Stomach smooth muscle (tissue), 2 donors: Measurements from ENCODE around the gene ARMC9.
"Not testable (repeated sequence)": the region's sequence is repeated elsewhere in the genome, so short reads cannot be mapped to it uniquely, and the experiment has no call there.

Experiments
- H3K27ac ChIP-seq: one replicate; pipeline ENCODE4 v1.7.0; 2013; ENCODE audit warnings: mild to moderate bottlenecking, low read length, inconsistent platforms
- H3K27me3 ChIP-seq, 2 donors: one replicate each; pipeline ENCODE4 v1.7.0; 2013; ENCODE audit warnings: low read length in 2 of 2; ENCODE audit not compliant: insufficient read depth in 2 of 2, control insufficient read depth in 1 of 2
- H3K36me3 ChIP-seq, 2 donors: one replicate each; pipeline ENCODE4 v1.7.0; 2013; ENCODE audit warnings: low read length in 2 of 2; ENCODE audit not compliant: control insufficient read depth in 2 of 2, insufficient read depth in 2 of 2
- H3K4me1 ChIP-seq: one replicate; pipeline ENCODE4 v1.7.0; 2013; ENCODE audit warnings: low read length; ENCODE audit not compliant: control insufficient read depth, insufficient read depth
- H3K4me3 ChIP-seq, 2 donors: one replicate each; pipeline ENCODE4 v1.7.0; 2013; ENCODE audit warnings: low read length in 2 of 2
- H3K9ac ChIP-seq, 2 donors: one replicate each; pipeline ENCODE4 v1.7.0; 2013; ENCODE audit warnings: low read length in 2 of 2, mild to moderate bottlenecking in 1 of 2
- H3K9me3 ChIP-seq, 2 donors: one replicate each; pipeline ENCODE4 v1.7.0; 2013; ENCODE audit warnings: low read length in 2 of 2; ENCODE audit not compliant: control insufficient read depth in 2 of 2
- donor health status: healthy.
- donor health status: Pancreatic carcinoma.

ARMC9 gene

DNA sequence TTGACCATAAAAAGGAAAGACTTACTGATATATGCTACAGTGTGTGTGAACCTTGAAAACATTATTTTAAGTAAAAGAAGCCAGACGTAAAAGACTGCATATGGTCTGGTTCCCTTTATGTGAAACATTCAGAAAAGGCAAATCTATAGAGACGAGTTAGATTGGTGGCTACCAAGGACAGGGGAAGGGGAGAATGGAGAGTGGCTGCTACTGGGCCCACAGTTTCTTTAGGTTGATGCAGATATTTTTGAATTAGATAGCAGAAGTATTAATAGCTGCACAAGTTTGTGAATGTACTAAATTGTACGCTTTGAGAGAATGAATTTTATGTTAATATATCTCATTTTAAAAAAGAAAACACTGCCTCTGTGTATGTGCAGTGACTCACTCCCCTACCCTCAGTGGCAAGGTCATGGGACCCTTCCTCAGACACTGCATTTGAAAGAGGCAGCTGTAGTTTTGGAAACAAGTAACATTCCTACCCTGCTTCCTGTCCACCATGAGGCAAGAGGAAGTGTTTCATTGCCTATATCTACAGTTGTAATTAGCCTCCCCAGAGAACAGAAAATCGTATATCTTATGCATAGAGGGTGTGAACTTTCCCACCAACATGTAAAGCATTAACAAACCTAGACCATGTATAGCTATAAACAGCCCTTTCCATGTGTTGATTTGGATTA, 29.8 kb upstream of the ARMC9 start:
- Histone ChIP-seq H3K27ac (no peak overlapping the region), H3K4me3 (no peak overlapping the region), H3K9me3 (no peaks in the 10 kb centered on the region), H3K27me3 (no peaks in the 10 kb centered on the region), H3K36me3 (peaks cover 30 to 40% of the 10 kb centered on the region in 2 donors), H3K4me1 (no peaks in the 10 kb centered on the region), H3K9ac (no peak overlapping the region)

GRCh38 chr2:231169488-231169887, 28.9 kb upstream of the ARMC9 start:
- Histone ChIP-seq H3K9me3 (no peaks in the 10 kb centered on the region), H3K9ac (no peak overlapping the region), H3K4me3 (no peak overlapping the region), H3K4me1 (no peaks in the 10 kb centered on the region), H3K27ac (no peak overlapping the region), H3K27me3 (no peaks in the 10 kb centered on the region), H3K36me3 (peaks cover 32 to 40% of the 10 kb centered on the region in 2 donors)

- H3K4me3 ChIP-seq, result no peak overlapping the region
- H3K27ac ChIP-seq, result no peak overlapping the region
- H3K9ac ChIP-seq, result no peak overlapping the region
- peaks cover 35 to 40% of the 10 kb centered on the region in 2 donors for H3K36me3 ChIP-seq
- H3K4me1 ChIP-seq, result no peaks in the 10 kb centered on the region
- H3K27me3 ChIP-seq, result no peaks in the 10 kb centered on the region
- H3K9me3 ChIP-seq, result no peaks in the 10 kb centered on the region
Measured at GRCh38 chr2:231170055-231170454, 28.4 kb upstream of the ARMC9 start.

DNA sequence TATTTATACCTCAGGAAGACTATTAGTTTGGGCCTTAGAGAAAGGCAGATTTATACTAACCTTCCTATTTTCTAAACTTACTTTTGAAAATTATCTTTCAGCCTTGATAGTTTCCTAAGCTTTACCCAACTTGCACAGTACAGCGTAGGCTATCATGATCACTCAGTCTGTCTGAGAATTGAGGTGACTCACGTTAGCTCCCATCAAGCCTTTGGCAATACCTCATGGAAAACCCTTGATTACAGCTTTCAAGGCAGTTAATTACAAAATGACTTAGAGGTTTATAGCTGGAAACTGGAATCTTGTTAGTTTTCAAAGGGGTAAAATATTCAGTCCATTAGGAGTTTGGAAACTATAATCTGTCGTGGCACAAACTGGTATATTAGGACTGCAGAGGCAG, 26.4 kb upstream of the ARMC9 start:
- no peak overlapping the region for H3K27ac ChIP-seq
- no peaks in the 10 kb centered on the region for H3K9me3 ChIP-seq
- peaks cover 26 to 30% of the 10 kb centered on the region in 2 donors for H3K36me3 ChIP-seq
- no peak overlapping the region for H3K4me3 ChIP-seq
- H3K27me3 ChIP-seq, result no peaks in the 10 kb centered on the region
- H3K9ac ChIP-seq, result no peak overlapping the region
- no peaks in the 10 kb centered on the region for H3K4me1 ChIP-seq

DNA sequence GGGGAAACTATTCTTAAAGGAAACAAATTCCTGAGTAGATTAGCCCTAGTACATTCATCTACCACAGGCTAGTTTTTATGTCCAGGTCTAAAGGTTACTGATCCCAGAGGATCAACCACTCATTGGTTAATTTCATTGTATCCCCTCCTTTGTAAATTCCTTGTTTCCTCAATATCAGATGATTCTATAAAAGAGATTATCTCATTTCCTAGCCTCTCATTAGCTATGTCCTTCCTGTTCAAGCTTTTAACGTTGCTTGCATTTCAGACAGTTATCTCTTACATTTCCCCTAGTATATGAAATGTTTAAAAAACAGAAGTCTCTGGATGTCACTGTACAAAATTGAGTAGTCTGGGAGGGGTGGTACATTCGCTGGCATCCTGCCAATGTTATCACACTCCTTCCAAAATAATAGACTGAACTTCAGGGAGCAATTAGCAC, 24.2 kb upstream of the ARMC9 start:
- Histone ChIP-seq H3K27me3 (no peaks in the 10 kb centered on the region), H3K9ac (no peak overlapping the region), H3K4me3 (no peak overlapping the region), H3K27ac (no peak overlapping the region), H3K36me3 (peaks cover 18 to 19% of the 10 kb centered on the region in 2 donors), H3K4me1 (no peaks in the 10 kb centered on the region), H3K9me3 (no peaks in the 10 kb centered on the region)

DNA sequence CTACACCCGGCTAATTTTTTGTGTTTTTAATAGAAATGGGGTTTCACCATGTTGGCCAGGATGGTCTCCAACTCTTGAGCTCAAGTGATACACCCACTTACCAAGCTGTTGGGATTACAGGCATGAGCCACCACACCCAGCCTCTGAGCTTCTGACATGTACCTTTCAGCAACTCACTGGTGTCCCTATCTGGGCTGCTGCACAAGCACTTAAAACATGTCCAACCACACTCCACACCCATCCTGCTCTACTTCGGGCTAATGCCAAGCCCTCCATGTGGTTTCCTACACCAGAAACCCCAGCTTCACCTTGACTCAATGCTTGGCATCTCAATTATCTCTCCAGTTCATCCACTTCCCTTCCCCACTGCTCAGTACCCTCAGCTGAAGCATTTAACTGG, 22.4 kb upstream of the ARMC9 start:
- Histone ChIP-seq H3K4me3 (no peak overlapping the region), H3K4me1 (no peaks in the 10 kb centered on the region), H3K27ac (no peak overlapping the region), H3K9me3 (no peaks in the 10 kb centered on the region), H3K36me3 (peaks cover 15 to 19% of the 10 kb centered on the region in 2 donors), H3K9ac (no peak overlapping the region), H3K27me3 (no peaks in the 10 kb centered on the region)

GRCh38 chr2:231177156-231178025, 21.0 kb upstream of the ARMC9 start:
- no peaks in the 10 kb centered on the region for H3K27me3 ChIP-seq
- no peaks in the 10 kb centered on the region for H3K4me1 ChIP-seq
- no peaks in the 10 kb centered on the region for H3K9me3 ChIP-seq
- no peak overlapping the region for H3K9ac ChIP-seq
- H3K27ac ChIP-seq, result no peak overlapping the region
- H3K36me3 ChIP-seq, result peaks cover 12 to 13% of the 10 kb centered on the region in 2 donors
- H3K4me3 ChIP-seq, result no peak overlapping the region

GRCh38 chr2:231178805-231179204, 19.6 kb upstream of the ARMC9 start:
- H3K4me1 ChIP-seq, H3K36me3 ChIP-seq, H3K27me3 ChIP-seq, H3K9ac ChIP-seq, H3K9me3 ChIP-seq, H3K4me3 ChIP-seq, H3K27ac ChIP-seq: not testable (repeated sequence)

DNA sequence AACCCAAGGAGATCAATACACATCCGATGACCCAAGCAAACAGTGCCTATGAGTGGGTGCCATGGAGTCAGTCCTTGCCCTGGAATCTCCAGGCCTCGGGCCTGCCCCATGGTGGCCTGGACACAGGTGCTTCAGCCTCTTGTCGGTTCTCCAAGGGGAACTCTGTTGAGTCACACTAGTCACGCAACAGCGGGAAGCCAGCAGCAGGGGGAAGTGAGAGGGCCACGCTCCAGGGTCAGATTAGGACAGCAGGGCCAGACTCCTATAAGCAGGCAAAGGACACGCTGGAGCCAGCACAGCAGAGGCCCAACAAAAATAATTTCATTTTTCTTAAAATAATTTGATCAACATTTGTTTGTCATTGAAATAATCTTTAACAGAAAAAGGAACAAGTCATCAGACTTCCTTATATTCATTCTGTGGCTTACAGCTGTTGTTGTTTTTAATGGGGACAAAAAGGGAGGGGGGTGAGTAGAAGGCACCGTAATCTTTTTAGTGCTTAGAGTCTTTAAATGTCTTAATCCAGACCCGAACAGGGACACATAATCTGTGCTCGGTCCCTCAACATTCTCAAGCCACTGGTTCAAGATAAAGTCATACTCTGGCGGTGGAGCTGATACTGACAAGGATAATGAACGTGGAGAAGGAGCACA, 16.4 kb upstream of the ARMC9 start:
- no peaks in the 10 kb centered on the region for H3K27me3 ChIP-seq
- H3K9ac ChIP-seq, result no peak overlapping the region
- H3K9me3 ChIP-seq, result peaks cover 0 to 3% of the 10 kb centered on the region in 2 donors
- no peak overlapping the region for H3K4me3 ChIP-seq
- H3K36me3 ChIP-seq, result no peaks in the 10 kb centered on the region
- no peak overlapping the region for H3K27ac ChIP-seq
- H3K4me1 ChIP-seq, result peaks cover 2% of the 10 kb centered on the region

DNA sequence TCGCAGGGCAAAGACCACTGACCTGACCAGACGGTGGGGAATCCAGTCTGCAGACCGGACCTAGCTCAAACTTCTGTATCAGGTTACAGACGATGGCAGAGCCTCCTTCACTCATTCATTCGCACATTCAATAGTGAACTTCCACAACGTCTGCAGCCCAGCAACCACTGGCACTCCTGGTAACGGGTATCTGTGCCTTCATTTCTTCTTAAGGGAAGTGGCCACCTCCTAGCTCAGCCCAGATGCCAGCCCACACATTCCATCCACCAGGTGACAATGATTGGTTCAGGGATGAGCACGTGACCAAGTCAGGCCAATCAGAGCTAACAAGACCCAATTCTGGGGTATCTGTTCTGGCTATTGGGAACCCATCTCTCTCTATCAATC, 15.9 kb upstream of the ARMC9 start:
- H3K27ac ChIP-seq, result no peak overlapping the region
- no peak overlapping the region for H3K4me3 ChIP-seq
- H3K4me1 ChIP-seq, result peaks cover 2% of the 10 kb centered on the region

More for the DNA sequence above, 15.9 kb upstream of the ARMC9 start:
- Histone ChIP-seq H3K27me3 (no peaks in the 10 kb centered on the region), H3K9me3 (peaks cover 0 to 3% of the 10 kb centered on the region in 2 donors), H3K9ac (no peak overlapping the region), H3K36me3 (no peaks in the 10 kb centered on the region)
